RWPE2 (cell line): ENCODE results near the gene AQP10.
A peak's percentile ranks its signal among the peaks of the same experiment; 100 is the strongest.
"Not testable (repeated sequence)": the region's sequence is repeated elsewhere in the genome, so short reads cannot be mapped to it uniquely, and the experiment has no call there.

ENCODE experiments used
- ATAC-seq: fragments of 200-7000 bp; cut with Tn5 transposase; 3 replicates; pipeline ENCODE4 v1.9.1; 2021; ENCODE audit warnings: low read depth
- DNase-seq: peaks from one replicate; pipeline ENCODE4 v3.0.0-alpha.2; 2020; ENCODE audit warnings: low spot score
- H3K27ac ChIP-seq: fragments of 450-650 bp; 2 replicates; pipeline ENCODE4 v1.5.1; 2017; ENCODE audit warnings: mild to moderate bottlenecking; ENCODE audit not compliant: poor library complexity, severe bottlenecking
- H3K27me3 ChIP-seq: fragments of 250-450 bp; sonication (Bioruptor Pico); 2 replicates; pipeline ENCODE4 v1.5.1; 2021; ENCODE audit warnings: mild to moderate bottlenecking, moderate library complexity; ENCODE audit not compliant: insufficient read depth, poor library complexity, severe bottlenecking
- H3K36me3 ChIP-seq: fragments of 250-450 bp; sonication (Bioruptor Pico); 2 replicates; pipeline ENCODE4 v1.5.1; 2020; ENCODE audit warnings: low read depth, mild to moderate bottlenecking, moderate library complexity
- H3K4me1 ChIP-seq: fragments of 250-450 bp; sonication (Bioruptor Pico); 2 replicates; pipeline ENCODE4 v1.5.1; 2021; ENCODE audit warnings: mild to moderate bottlenecking, moderate library complexity; ENCODE audit not compliant: insufficient read depth, poor library complexity, severe bottlenecking
- H3K4me3 ChIP-seq: fragments of 250-450 bp; sonication (Bioruptor Pico); 2 replicates; pipeline ENCODE4 v1.5.1; 2021; ENCODE audit warnings: mild to moderate bottlenecking, moderate library complexity; ENCODE audit not compliant: severe bottlenecking
- H3K9me3 ChIP-seq: fragments of 250-450 bp; sonication (Bioruptor Pico); 2 replicates; pipeline ENCODE4 v1.5.1; 2021; ENCODE audit warnings: mild to moderate bottlenecking, moderate library complexity; ENCODE audit not compliant: severe bottlenecking
- TF ChIP-seq, protein P1 (sequence below): fragments of 450-650 bp; IDR thresholded peaks from one replicate; pipeline ENCODE4 v1.5.1; 2017; ENCODE audit warnings: mild to moderate bottlenecking, moderate library complexity; ENCODE audit not compliant: poor library complexity, severe bottlenecking

Gene AQP10

DNA sequence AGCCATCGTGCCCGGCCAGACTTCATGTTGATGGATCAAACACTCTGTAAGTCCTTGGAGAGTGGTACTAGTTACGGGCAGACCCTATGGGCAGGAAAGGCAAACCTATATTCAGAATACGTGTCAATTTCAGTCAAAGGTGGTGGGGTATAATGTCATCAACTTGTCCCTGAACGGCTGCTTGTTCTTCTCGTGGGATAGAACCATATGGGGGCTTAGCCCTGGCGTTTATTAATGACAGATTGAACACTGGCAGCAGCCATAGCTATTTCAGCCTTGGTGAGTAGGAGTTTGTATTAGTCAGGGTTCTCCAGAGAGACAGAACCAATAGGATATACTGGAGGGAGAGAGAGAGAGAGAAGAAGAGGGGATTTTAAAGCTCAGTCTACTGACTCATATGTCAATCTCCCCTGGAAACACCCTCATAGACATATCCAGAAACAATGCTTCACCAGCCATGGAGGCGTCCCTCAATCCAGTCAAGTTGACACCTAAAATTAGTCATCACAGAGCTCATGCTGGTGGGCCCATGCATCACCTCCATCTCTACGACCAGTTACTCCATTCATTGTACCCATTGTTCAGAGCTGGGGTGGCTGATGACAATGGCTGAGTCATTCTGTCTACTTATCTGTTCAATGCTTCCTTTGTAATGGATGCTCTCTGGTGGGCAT is 16.1 kb upstream of the AQP10 start:
- DNase-seq (no peak), ATAC-seq (peak; percentile 21; the same call in 2 of the 3 replicates)
- no peaks in the 10 kb centered on the region for H3K27me3 ChIP-seq
- H3K36me3 ChIP-seq: no peaks in the 10 kb centered on the region
- no peaks in the 10 kb centered on the region for H3K4me1 ChIP-seq
- H3K4me3 ChIP-seq: no peak overlapping the region
- H3K9me3 ChIP-seq: no peaks in the 10 kb centered on the region
- H3K27ac ChIP-seq: no peak overlapping the region
- TF ChIP-seq, protein P1, sequence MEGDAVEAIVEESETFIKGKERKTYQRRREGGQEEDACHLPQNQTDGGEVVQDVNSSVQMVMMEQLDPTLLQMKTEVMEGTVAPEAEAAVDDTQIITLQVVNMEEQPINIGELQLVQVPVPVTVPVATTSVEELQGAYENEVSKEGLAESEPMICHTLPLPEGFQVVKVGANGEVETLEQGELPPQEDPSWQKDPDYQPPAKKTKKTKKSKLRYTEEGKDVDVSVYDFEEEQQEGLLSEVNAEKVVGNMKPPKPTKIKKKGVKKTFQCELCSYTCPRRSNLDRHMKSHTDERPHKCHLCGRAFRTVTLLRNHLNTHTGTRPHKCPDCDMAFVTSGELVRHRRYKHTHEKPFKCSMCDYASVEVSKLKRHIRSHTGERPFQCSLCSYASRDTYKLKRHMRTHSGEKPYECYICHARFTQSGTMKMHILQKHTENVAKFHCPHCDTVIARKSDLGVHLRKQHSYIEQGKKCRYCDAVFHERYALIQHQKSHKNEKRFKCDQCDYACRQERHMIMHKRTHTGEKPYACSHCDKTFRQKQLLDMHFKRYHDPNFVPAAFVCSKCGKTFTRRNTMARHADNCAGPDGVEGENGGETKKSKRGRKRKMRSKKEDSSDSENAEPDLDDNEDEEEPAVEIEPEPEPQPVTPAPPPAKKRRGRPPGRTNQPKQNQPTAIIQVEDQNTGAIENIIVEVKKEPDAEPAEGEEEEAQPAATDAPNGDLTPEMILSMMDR: no peak

- Histone ChIP-seq H3K9me3 (no peaks in the 10 kb centered on the region), H3K27ac (no peak overlapping the region), H3K27me3 (no peaks in the 10 kb centered on the region), H3K4me1 (no peaks in the 10 kb centered on the region), H3K36me3 (no peaks in the 10 kb centered on the region), H3K4me3 (no peak overlapping the region)
- TF ChIP-seq, protein P1: no peak
- no peak for ATAC-seq
- DNase-seq: no peak
Measured at GRCh38 chr1:154306151-154306550, 14.7 kb upstream of the AQP10 start.

GRCh38 chr1:154307670-154308270 is 13.1 kb upstream of the AQP10 start:
- H3K36me3 ChIP-seq, H3K4me1 ChIP-seq, H3K27ac ChIP-seq, DNase-seq, H3K4me3 ChIP-seq, H3K9me3 ChIP-seq, ATAC-seq, H3K27me3 ChIP-seq: not testable (repeated sequence)

GRCh38 chr1:154309136-154309535 is 11.8 kb upstream of the AQP10 start:
- H3K36me3 ChIP-seq, H3K4me3 ChIP-seq, DNase-seq, H3K27me3 ChIP-seq, H3K4me1 ChIP-seq, H3K9me3 ChIP-seq, ATAC-seq, H3K27ac ChIP-seq: not testable (repeated sequence)

GRCh38 chr1:154312229-154313065 is 8.4 kb upstream of the AQP10 start:
- not testable (repeated sequence) for ATAC-seq, H3K27ac ChIP-seq, H3K4me1 ChIP-seq, DNase-seq, H3K27me3 ChIP-seq, H3K9me3 ChIP-seq, H3K4me3 ChIP-seq, H3K36me3 ChIP-seq

DNA sequence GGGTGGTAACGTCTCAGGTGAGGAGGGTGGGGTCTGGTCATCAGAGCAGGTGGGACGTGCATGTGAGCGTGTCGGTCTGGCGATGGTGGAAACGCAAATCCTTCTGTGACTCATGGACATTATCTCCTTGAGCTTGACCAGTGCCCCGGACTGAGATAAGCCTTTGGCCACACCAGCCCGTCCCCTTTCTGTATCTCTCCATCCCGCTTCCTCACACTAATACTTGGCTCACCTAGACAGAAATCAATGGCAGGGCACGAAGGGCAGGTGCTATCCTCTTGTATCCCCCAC is 7.9 kb upstream of the AQP10 start:
- no peak overlapping the region for H3K4me3 ChIP-seq

DNA sequence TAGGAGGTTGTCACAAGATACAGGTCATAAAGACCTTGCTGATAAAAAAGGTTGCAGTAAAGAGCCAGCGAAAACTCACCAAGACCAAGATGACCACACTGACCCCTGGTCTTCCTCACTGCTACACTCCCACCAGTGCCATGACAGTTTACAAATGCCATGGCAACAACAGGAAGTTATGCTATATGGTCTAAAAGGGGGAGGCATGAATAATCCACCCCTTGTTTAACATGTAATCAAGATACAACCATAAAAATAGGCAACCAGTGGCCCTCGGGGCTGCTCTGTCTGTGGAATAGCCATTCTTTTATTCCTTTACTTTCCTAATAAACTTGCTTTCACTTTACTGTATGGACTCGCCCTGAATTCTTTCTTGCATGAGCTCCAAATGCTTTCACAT is 6.7 kb upstream of the AQP10 start:
- ATAC-seq: not testable (repeated sequence)

More for the DNA sequence above, 7.9 kb upstream of the AQP10 start:
- H3K36me3 ChIP-seq: no peaks in the 10 kb centered on the region
- ATAC-seq: no peak
- H3K27ac ChIP-seq: no peak overlapping the region
- DNase-seq: no peak
- no peaks in the 10 kb centered on the region for H3K27me3 ChIP-seq
- no peaks in the 10 kb centered on the region for H3K4me1 ChIP-seq
- TF ChIP-seq, protein P1: no peak
- peaks cover 4% of the 10 kb centered on the region for H3K9me3 ChIP-seq

More for the DNA sequence above, 6.7 kb upstream of the AQP10 start:
- H3K4me1 ChIP-seq, H3K36me3 ChIP-seq, H3K27ac ChIP-seq, DNase-seq, H3K9me3 ChIP-seq, H3K4me3 ChIP-seq, H3K27me3 ChIP-seq: not testable (repeated sequence)
